ENCODE measurements around the gene MED16. TPM values are rescaled to one million over a fixed set of nuclear protein-coding genes. Genes with fewer than 3 reads are reported as not detected.
"Not testable (repeated sequence)": the region's sequence is repeated elsewhere in the genome, so short reads cannot be mapped to it uniquely, and the experiment has no call there.

Gene MED16
- total and polyA plus RNA-seq, 2 donors (not counting 1 experiment from before 2014, with no cell fraction given), result 19.3 to 35.0 TPM

DNA sequence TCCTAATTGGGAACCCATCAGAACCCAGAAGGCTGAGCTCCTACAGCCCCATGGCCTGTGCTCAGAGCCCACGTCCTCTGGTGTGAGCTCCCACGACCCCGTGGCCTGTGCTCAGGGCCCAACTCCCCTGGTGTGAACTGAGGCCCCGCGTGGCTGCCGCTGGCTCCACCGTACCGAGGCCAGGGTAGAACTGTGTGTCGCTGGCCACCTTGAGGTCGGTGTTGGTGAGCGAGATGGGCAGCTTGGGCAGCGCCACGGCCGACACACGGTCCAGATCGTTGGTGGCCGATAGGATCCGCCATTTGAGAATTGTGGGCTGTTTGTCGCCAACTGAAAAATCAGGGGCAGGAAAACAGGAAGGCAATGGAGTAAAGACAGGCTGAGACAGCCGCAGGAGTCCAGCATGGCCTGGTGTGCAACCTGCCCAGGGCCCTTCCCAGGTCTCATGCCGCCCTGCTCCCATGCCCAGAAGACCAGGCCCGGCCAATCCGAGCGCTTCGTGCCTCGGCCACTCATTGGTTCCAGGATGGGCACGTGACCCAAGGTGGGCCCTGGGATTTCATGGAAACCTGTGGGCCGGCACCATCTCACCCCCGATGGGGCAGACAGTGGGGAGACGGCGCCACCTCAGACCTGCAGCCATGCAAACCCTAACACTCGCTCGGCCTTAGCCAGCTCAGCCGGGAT is 11.5 kb downstream of the MED16 start:
- no peak for DNase-seq (ENCODE audit: low read depth in 2 of 2)
- TF ChIP-seq, protein P1, sequence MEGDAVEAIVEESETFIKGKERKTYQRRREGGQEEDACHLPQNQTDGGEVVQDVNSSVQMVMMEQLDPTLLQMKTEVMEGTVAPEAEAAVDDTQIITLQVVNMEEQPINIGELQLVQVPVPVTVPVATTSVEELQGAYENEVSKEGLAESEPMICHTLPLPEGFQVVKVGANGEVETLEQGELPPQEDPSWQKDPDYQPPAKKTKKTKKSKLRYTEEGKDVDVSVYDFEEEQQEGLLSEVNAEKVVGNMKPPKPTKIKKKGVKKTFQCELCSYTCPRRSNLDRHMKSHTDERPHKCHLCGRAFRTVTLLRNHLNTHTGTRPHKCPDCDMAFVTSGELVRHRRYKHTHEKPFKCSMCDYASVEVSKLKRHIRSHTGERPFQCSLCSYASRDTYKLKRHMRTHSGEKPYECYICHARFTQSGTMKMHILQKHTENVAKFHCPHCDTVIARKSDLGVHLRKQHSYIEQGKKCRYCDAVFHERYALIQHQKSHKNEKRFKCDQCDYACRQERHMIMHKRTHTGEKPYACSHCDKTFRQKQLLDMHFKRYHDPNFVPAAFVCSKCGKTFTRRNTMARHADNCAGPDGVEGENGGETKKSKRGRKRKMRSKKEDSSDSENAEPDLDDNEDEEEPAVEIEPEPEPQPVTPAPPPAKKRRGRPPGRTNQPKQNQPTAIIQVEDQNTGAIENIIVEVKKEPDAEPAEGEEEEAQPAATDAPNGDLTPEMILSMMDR (conservative IDR thresholded peaks at IDR 0.05 in 1 of 2, IDR thresholded peaks at IDR 0.05 in 1 of 2; ENCODE audit: low read depth in 1 of 2, low read length in 2 of 2), result no peak
- TF ChIP-seq EZH2 (IDR thresholded peaks at IDR 0.05; ENCODE audit: low read length, missing control alignments), result no peak
- Histone ChIP-seq H3K9me3 (ENCODE audit: control insufficient read depth, insufficient read depth, low read depth, low read length) (no peaks in the 10 kb centered on the region), H4K20me1 (ENCODE audit: control insufficient read depth, extremely low read depth, insufficient read depth, low read length) (no peaks in the 10 kb centered on the region), H3K27me3 (ENCODE audit: control insufficient read depth, insufficient read depth, low read length) (no peaks in the 10 kb centered on the region), H3K4me2 (ENCODE audit: extremely low read depth, insufficient read depth, low read length) (no peak overlapping the region), H3K36me3 (ENCODE audit: control insufficient read depth, insufficient read depth, low read length) (peaks cover 46% of the 10 kb centered on the region), H3K4me3 (replicated peaks in 1 of 4; ENCODE audit: control extremely low read depth in 1 of 4, insufficient read depth in 1 of 4, low read depth in 3 of 4, low read length in 4 of 4) (no peak overlapping the region), H3K4me1 (ENCODE audit: control insufficient read depth, extremely low read depth, insufficient read depth, low read length) (no peaks in the 10 kb centered on the region), H3K79me2 (ENCODE audit: control insufficient read depth, insufficient read depth, low read length) (no peaks in the 10 kb centered on the region), H3K27ac (ENCODE audit: insufficient read depth, low read length) (no peak overlapping the region), H3K9ac (ENCODE audit: insufficient read depth, low read length) (no peak overlapping the region), H2AFZ (ENCODE audit: low read length) (no peak overlapping the region)

GRCh38 chr19:879711-880438 is 13.1 kb downstream of the MED16 start:
- H3K36me3 ChIP-seq (ENCODE audit: control insufficient read depth, insufficient read depth, low read length), result peaks cover 40% of the 10 kb centered on the region
- no peak for TF ChIP-seq EZH2 (IDR thresholded peaks at IDR 0.05; ENCODE audit: low read length, missing control alignments)
- TF ChIP-seq, protein P1 (conservative IDR thresholded peaks at IDR 0.05 in 1 of 2, IDR thresholded peaks at IDR 0.05 in 1 of 2; ENCODE audit: low read depth in 1 of 2, low read length in 2 of 2), result no peak
- no peak for DNase-seq (ENCODE audit: low read depth in 2 of 2)
- H3K4me3 ChIP-seq (replicated peaks in 1 of 4; ENCODE audit: control extremely low read depth in 1 of 4, insufficient read depth in 1 of 4, low read depth in 3 of 4, low read length in 4 of 4), result no peak overlapping the region
- H3K9ac ChIP-seq (ENCODE audit: insufficient read depth, low read length), result no peak overlapping the region
- H3K9me3 ChIP-seq (ENCODE audit: control insufficient read depth, insufficient read depth, low read depth, low read length), result no peaks in the 10 kb centered on the region
- H2AFZ ChIP-seq (ENCODE audit: low read length), result no peak overlapping the region
- H4K20me1 ChIP-seq (ENCODE audit: control insufficient read depth, extremely low read depth, insufficient read depth, low read length), result no peaks in the 10 kb centered on the region
- H3K4me1 ChIP-seq (ENCODE audit: control insufficient read depth, extremely low read depth, insufficient read depth, low read length), result no peaks in the 10 kb centered on the region
- no peak overlapping the region for H3K4me2 ChIP-seq (ENCODE audit: extremely low read depth, insufficient read depth, low read length)
- no peaks in the 10 kb centered on the region for H3K27me3 ChIP-seq (ENCODE audit: control insufficient read depth, insufficient read depth, low read length)
- H3K27ac ChIP-seq (ENCODE audit: insufficient read depth, low read length), result no peak overlapping the region
- H3K79me2 ChIP-seq (ENCODE audit: control insufficient read depth, insufficient read depth, low read length), result no peaks in the 10 kb centered on the region

- H3K27me3 ChIP-seq (ENCODE audit: control insufficient read depth, insufficient read depth, low read length); H3K4me2 ChIP-seq (ENCODE audit: extremely low read depth, insufficient read depth, low read length); H3K4me3 ChIP-seq (replicated peaks in 1 of 4; ENCODE audit: control extremely low read depth in 1 of 4, insufficient read depth in 1 of 4, low read depth in 3 of 4, low read length in 4 of 4); H3K4me1 ChIP-seq (ENCODE audit: control insufficient read depth, extremely low read depth, insufficient read depth, low read length); H3K9me3 ChIP-seq (ENCODE audit: control insufficient read depth, insufficient read depth, low read depth, low read length); H3K27ac ChIP-seq (ENCODE audit: insufficient read depth, low read length); H3K79me2 ChIP-seq (ENCODE audit: control insufficient read depth, insufficient read depth, low read length); H2AFZ ChIP-seq (ENCODE audit: low read length); DNase-seq (ENCODE audit: low read depth in 2 of 2); H4K20me1 ChIP-seq (ENCODE audit: control insufficient read depth, extremely low read depth, insufficient read depth, low read length); H3K9ac ChIP-seq (ENCODE audit: insufficient read depth, low read length): not testable (repeated sequence)
- peaks cover 42% of the 10 kb centered on the region for H3K36me3 ChIP-seq (ENCODE audit: control insufficient read depth, insufficient read depth, low read length)
Measured at GRCh38 chr19:878751-879561, 14.0 kb downstream of the MED16 start.

DNA sequence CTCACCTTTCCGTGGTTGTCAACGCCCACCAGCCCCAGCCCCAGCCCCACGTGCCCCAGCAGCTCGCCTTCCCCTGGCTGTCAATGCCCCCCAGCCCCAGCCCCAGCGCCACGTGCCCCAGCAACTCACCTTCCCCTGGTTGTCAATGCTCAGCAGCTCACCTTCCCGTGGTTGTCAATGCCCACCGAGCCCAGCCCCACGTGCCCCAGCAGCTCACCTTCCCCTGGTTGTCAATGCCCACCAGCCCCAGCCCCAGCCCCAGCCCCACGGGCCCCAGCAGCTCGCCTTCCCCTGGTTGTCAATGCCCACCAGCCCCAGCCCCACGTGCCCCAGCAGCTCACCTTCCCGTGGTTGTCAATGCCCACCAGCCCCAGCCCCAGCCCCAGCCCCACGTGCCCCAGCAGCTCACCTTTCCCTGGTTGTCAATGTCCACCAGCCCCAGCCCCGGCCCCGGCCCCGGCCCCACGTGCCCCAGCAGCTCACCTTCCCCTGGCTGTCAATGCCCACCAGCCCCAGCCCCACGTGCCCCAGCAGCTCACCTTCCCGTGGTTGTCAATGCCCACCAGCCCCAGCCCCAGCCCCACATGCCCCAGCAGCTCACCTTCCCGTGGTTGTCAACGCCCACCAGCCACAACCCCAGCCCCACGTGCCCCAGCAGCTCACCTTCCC is 14.9 kb downstream of the MED16 start:
- H2AFZ ChIP-seq (ENCODE audit: low read length); H3K4me1 ChIP-seq (ENCODE audit: control insufficient read depth, extremely low read depth, insufficient read depth, low read length); H3K79me2 ChIP-seq (ENCODE audit: control insufficient read depth, insufficient read depth, low read length); H3K9ac ChIP-seq (ENCODE audit: insufficient read depth, low read length); H3K27ac ChIP-seq (ENCODE audit: insufficient read depth, low read length); H3K4me3 ChIP-seq (replicated peaks in 1 of 4; ENCODE audit: control extremely low read depth in 1 of 4, insufficient read depth in 1 of 4, low read depth in 3 of 4, low read length in 4 of 4); DNase-seq (ENCODE audit: low read depth in 2 of 2); H4K20me1 ChIP-seq (ENCODE audit: control insufficient read depth, extremely low read depth, insufficient read depth, low read length); H3K27me3 ChIP-seq (ENCODE audit: control insufficient read depth, insufficient read depth, low read length); H3K9me3 ChIP-seq (ENCODE audit: control insufficient read depth, insufficient read depth, low read depth, low read length); H3K4me2 ChIP-seq (ENCODE audit: extremely low read depth, insufficient read depth, low read length): not testable (repeated sequence)
- peaks cover 42% of the 10 kb centered on the region for H3K36me3 ChIP-seq (ENCODE audit: control insufficient read depth, insufficient read depth, low read length)
